Neural cell (in vitro differentiated cells): ENCODE data around the gene APP. TPM values are rescaled to one million over a fixed set of nuclear protein-coding genes. Genes with fewer than 3 reads are reported as not detected.
A peak's percentile ranks its signal among the peaks of the same experiment; 100 is the strongest.

Source experiments
- H2AFZ ChIP-seq: fragments of 200-600, 300-800 bp; sonication (generic), shearing (Covaris generic); 2 replicates; pipeline ENCODE4 v1.6.0; 2014; ENCODE audit warnings: low read depth, mild to moderate bottlenecking, antibody characterized with exemption, low read length, moderate library complexity
- H3F3A ChIP-seq: fragments of 200-600 bp; shearing (Covaris generic); 2 replicates; pipeline ENCODE4 v1.6.1; 2016; ENCODE audit warnings: mild to moderate bottlenecking, moderate library complexity, mixed read lengths, antibody characterized with exemption, low read length; ENCODE audit not compliant: insufficient read depth, poor library complexity, severe bottlenecking
- H3K27ac ChIP-seq: fragments of 200-600, 300-800 bp; sonication (generic), shearing (Covaris generic); 2 replicates; pipeline ENCODE4 v1.5.1; 2014; ENCODE audit warnings: mild to moderate bottlenecking, low read length, moderate library complexity
- H3K27me3 ChIP-seq: fragments of 300-800, 200-600 bp; sonication (generic), shearing (Covaris generic); 2 replicates; pipeline ENCODE4 v1.6.0; 2014; ENCODE audit warnings: mild to moderate bottlenecking, low read depth, low read length, moderate library complexity; ENCODE audit not compliant: insufficient read depth
- H3K36me3 ChIP-seq: fragments of 300-800, 200-600 bp; sonication (generic), shearing (Covaris generic); 2 replicates; pipeline ENCODE4 v1.5.1; 2014; ENCODE audit warnings: mild to moderate bottlenecking, antibody characterized with exemption, low read length, moderate library complexity; ENCODE audit not compliant: insufficient read depth
- H3K4me2 ChIP-seq: fragments of 300-800, 200-600 bp; sonication (generic), shearing (Covaris generic); 2 replicates; pipeline ENCODE4 v1.6.0; 2014; ENCODE audit warnings: mild to moderate bottlenecking, low read length
- H3K4me3 ChIP-seq: fragments of 300-800, 200-600 bp; sonication (generic), shearing (Covaris generic); 2 replicates; pipeline ENCODE4 v1.5.1; 2014; ENCODE audit warnings: mild to moderate bottlenecking, low read length, moderate library complexity
- H3K79me2 ChIP-seq: fragments of 200-600 bp; shearing (Covaris generic); replicated peaks from 2 replicates; pipeline ENCODE4 v1.6.0; 2014; ENCODE audit warnings: mild to moderate bottlenecking, low read length, moderate library complexity; ENCODE audit not compliant: insufficient read depth
- H3K9ac ChIP-seq: fragments of 300-800, 200-600 bp; sonication (generic), shearing (Covaris generic); 2 replicates; pipeline ENCODE4 v1.6.1; 2016; ENCODE audit warnings: mild to moderate bottlenecking, low read length, mixed read lengths
- H3K9me2 ChIP-seq: fragments of 200-600 bp; shearing (Covaris generic); 2 replicates; pipeline ENCODE4 v1.6.1; 2016; ENCODE audit warnings: mild to moderate bottlenecking, low read length, mixed read lengths; ENCODE audit not compliant: insufficient read depth
- H3K9me3 ChIP-seq: fragments of 200-600, 300-800 bp; sonication (generic), shearing (Covaris generic); 2 replicates; pipeline ENCODE4 v1.6.1; 2016; ENCODE audit warnings: mild to moderate bottlenecking, mixed run types, low read length, moderate library complexity, mixed read lengths
- H4K20me1 ChIP-seq: fragments of 200-600 bp; shearing (Covaris generic); 2 replicates; pipeline ENCODE4 v1.6.1; 2016; ENCODE audit warnings: mild to moderate bottlenecking, mixed run types; ENCODE audit not compliant: insufficient read depth
- CTCF ChIP-seq: fragments of 450-650 bp; IDR thresholded peaks from 2 replicates; pipeline ENCODE4 v1.5.1; 2014; ENCODE audit warnings: antibody characterized with exemption, mild to moderate bottlenecking, moderate library complexity; ENCODE audit not compliant: poor library complexity, severe bottlenecking
- EP300 ChIP-seq: fragments of 450-650 bp; conservative IDR thresholded peaks from 2 replicates; pipeline ENCODE4 v1.6.1; 2014; ENCODE audit warnings: antibody characterized with exemption, mild to moderate bottlenecking, moderate library complexity; ENCODE audit not compliant: poor library complexity, severe bottlenecking
- EZH2 ChIP-seq: fragments of 200-600, 300-800 bp; shearing (Covaris generic), sonication (generic); IDR thresholded peaks from 2 replicates; pipeline ENCODE4 v1.6.1; 2014; ENCODE audit warnings: antibody characterized with exemption, low read length, borderline replicate concordance, mild to moderate bottlenecking; ENCODE audit not compliant: insufficient read depth, poor library complexity, severe bottlenecking
- MXI1 ChIP-seq: fragments of 450-650 bp; conservative IDR thresholded peaks from 2 replicates; pipeline ENCODE4 v1.6.1; 2014; ENCODE audit warnings: antibody characterized with exemption, mild to moderate bottlenecking; ENCODE audit not compliant: poor library complexity, severe bottlenecking
- POLR2AphosphoS5 ChIP-seq: IDR thresholded peaks from 2 replicates; pipeline ENCODE4 v1.6.1; 2012
- RAD21 ChIP-seq: fragments of 450-650 bp; conservative IDR thresholded peaks from 2 replicates; pipeline ENCODE4 v1.6.1; 2014; ENCODE audit warnings: antibody characterized with exemption, mild to moderate bottlenecking, moderate library complexity
- REST ChIP-seq: IDR thresholded peaks from 2 replicates; pipeline ENCODE4 v1.6.1; 2012; ENCODE audit warnings: borderline replicate concordance
- SMC3 ChIP-seq: fragments of 450-650 bp; conservative IDR thresholded peaks from 2 replicates; pipeline ENCODE4 v1.6.1; 2014; ENCODE audit warnings: antibody characterized with exemption, mild to moderate bottlenecking, moderate library complexity; ENCODE audit not compliant: poor library complexity
- TAF1 ChIP-seq: IDR thresholded peaks from 2 replicates; pipeline ENCODE4 v1.6.1; 2012; ENCODE audit warnings: low read depth
- polyA plus RNA-seq: library from polyadenylated mRNA; depleted of rRNA; stranded (reverse); fragments of >200 nt; gene quantifications from 2 replicates; pipeline ENCODE4 v1.2.3, GENCODE V29; 2014

APP gene
- polyA plus RNA-seq, 1 donor from 2014 or later, result 470 TPM

GRCh38 chr21:25994758-25995163 is 175.8 kb downstream of the APP start:
- no peak overlapping the region for H3K4me2 ChIP-seq
- no peaks in the 10 kb centered on the region for H3F3A ChIP-seq
- H3K9me2 ChIP-seq, result no peaks in the 10 kb centered on the region
- H3K27me3 ChIP-seq, result no peaks in the 10 kb centered on the region
- no peak overlapping the region for H3K4me3 ChIP-seq
- no peak overlapping the region for H2AFZ ChIP-seq
- no peaks in the 10 kb centered on the region for H4K20me1 ChIP-seq
- no peaks in the 10 kb centered on the region for H3K9me3 ChIP-seq
- no peaks in the 10 kb centered on the region for H3K79me2 ChIP-seq
- H3K36me3 ChIP-seq, result no peaks in the 10 kb centered on the region
- no peak overlapping the region for H3K9ac ChIP-seq
- TF ChIP-seq RAD21, result no peak
- peak; percentile 68 for TF ChIP-seq POLR2AphosphoS5
- TF ChIP-seq MXI1, result no peak
- peak; percentile 22 for TF ChIP-seq EP300
- no peak for TF ChIP-seq SMC3
- TF ChIP-seq TAF1, result no peak
- no peak overlapping the region for H3K27ac ChIP-seq

GRCh38 chr21:25988738-25989137 is 181.8 kb downstream of the APP start:
- H3K27me3 ChIP-seq, result no peaks in the 10 kb centered on the region
- no peak overlapping the region for H2AFZ ChIP-seq
- H3K9me2 ChIP-seq, result no peaks in the 10 kb centered on the region
- H3K4me3 ChIP-seq, result peak overlapping the region; percentile 43
- H3K9ac ChIP-seq, result no peak overlapping the region
- no peaks in the 10 kb centered on the region for H3F3A ChIP-seq
- H3K36me3 ChIP-seq, result no peaks in the 10 kb centered on the region
- peak overlapping the region; percentile 53 for H3K27ac ChIP-seq
- peak overlapping the region; percentile 7 for H3K4me2 ChIP-seq
- H3K9me3 ChIP-seq, result no peaks in the 10 kb centered on the region
- no peak for TF ChIP-seq RAD21
- TF ChIP-seq POLR2AphosphoS5, result peak; percentile 93
- TF ChIP-seq MXI1, result peak; percentile 66
- TF ChIP-seq EP300, result peak; percentile 96
- TF ChIP-seq TAF1, result no peak
- TF ChIP-seq SMC3, result peak; percentile 18
- TF ChIP-seq CTCF, result no peak
- no peaks in the 10 kb centered on the region for H4K20me1 ChIP-seq
- no peaks in the 10 kb centered on the region for H3K79me2 ChIP-seq

- no peaks in the 10 kb centered on the region for H3K36me3 ChIP-seq
- H4K20me1 ChIP-seq, result no peaks in the 10 kb centered on the region
- H3K9ac ChIP-seq, result no peak overlapping the region
- H3K4me3 ChIP-seq, result no peak overlapping the region
- H3K79me2 ChIP-seq, result no peaks in the 10 kb centered on the region
- no peaks in the 10 kb centered on the region for H3K27me3 ChIP-seq
- no peaks in the 10 kb centered on the region for H3F3A ChIP-seq
- H3K9me2 ChIP-seq, result no peaks in the 10 kb centered on the region
- no peak overlapping the region for H3K4me2 ChIP-seq
- H3K9me3 ChIP-seq, result no peaks in the 10 kb centered on the region
- no peak overlapping the region for H3K27ac ChIP-seq
- no peak for TF ChIP-seq SMC3
- no peak for TF ChIP-seq TAF1
- no peak for TF ChIP-seq EP300
- TF ChIP-seq REST, result no peak
- no peak for TF ChIP-seq POLR2AphosphoS5
- no peak for TF ChIP-seq MXI1
- no peak for TF ChIP-seq RAD21
- TF ChIP-seq EZH2, result no peak
- TF ChIP-seq CTCF, result no peak
- H2AFZ ChIP-seq, result no peak overlapping the region
Observed at GRCh38 chr21:25987531-25987930, 183.0 kb downstream of the APP start.
